NT2/D1 (cell line): ENCODE measurements around the gene MRPS11.
"Not testable (repeated sequence)": the region's sequence is repeated elsewhere in the genome, so short reads cannot be mapped to it uniquely, and the experiment has no call there.

Source experiments
- DNase-seq: peaks from one replicate; pipeline ENCODE4 v3.0.0-alpha.2; 2011; ENCODE audit warnings: low read depth, low spot score
- H3K27me3 ChIP-seq: 2 replicates; pipeline ENCODE4 v1.6.0; 2011; ENCODE audit warnings: mild to moderate bottlenecking; ENCODE audit not compliant: insufficient read length, insufficient read depth
- H3K36me3 ChIP-seq: 2 replicates; pipeline ENCODE4 v1.6.1; 2011; ENCODE audit warnings: mild to moderate bottlenecking, low read length, mixed read lengths; ENCODE audit not compliant: insufficient read depth, insufficient read length
- H3K4me1 ChIP-seq: 2 replicates; pipeline ENCODE4 v1.5.1; 2011; ENCODE audit not compliant: insufficient read depth, insufficient read length
- H3K4me3 ChIP-seq: 2 replicates; pipeline ENCODE4 v1.5.1; 2011; ENCODE audit warnings: low read depth; ENCODE audit not compliant: insufficient read length
- H3K9ac ChIP-seq: 2 replicates; pipeline ENCODE4 v1.6.0; 2011; ENCODE audit warnings: low read depth; ENCODE audit not compliant: insufficient read length
- H3K9me3 ChIP-seq: 2 replicates; pipeline ENCODE4 v1.5.1; 2011; ENCODE audit warnings: mild to moderate bottlenecking, low read length; ENCODE audit not compliant: insufficient read depth
- SUZ12 ChIP-seq: IDR thresholded peaks from 2 replicates; pipeline ENCODE4 v1.6.1; 2011; ENCODE audit not compliant: insufficient read length, insufficient read depth; ENCODE audit errors: extremely low read depth
- YY1 ChIP-seq: IDR thresholded peaks from 2 replicates; pipeline ENCODE4 v1.6.1; 2011; ENCODE audit not compliant: insufficient read length, insufficient read depth
- ZNF274 ChIP-seq: IDR thresholded peaks from 2 replicates; pipeline ENCODE4 v1.6.1; 2011; ENCODE audit warnings: mild to moderate bottlenecking, low read depth, low read length

MRPS11 gene

DNA sequence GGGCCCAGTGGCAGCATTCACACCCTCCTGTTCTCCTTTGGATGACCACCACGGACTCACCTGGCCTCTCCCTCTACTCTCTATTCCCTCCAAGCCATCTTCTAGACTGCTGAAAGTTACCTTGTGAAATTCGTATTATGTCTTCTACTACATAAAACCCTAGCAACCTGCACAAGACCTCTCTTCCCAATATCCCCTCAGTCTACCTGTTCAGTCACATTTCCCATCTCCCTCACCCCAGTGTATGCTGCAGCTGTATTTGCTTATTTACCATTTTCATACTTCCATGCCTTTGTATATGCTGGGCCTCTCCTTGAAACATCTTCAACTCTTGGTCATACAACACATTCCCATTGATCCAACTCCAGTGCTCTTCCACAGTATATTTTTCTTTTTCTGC is 43.7 kb downstream of the MRPS11 start:
- H3K4me3 ChIP-seq, result no peak overlapping the region
- no peak overlapping the region for H3K9ac ChIP-seq
- no peaks in the 10 kb centered on the region for H3K9me3 ChIP-seq
- no peaks in the 10 kb centered on the region for H3K4me1 ChIP-seq
- no peaks in the 10 kb centered on the region for H3K27me3 ChIP-seq
- no peak for DNase-seq
- H3K36me3 ChIP-seq, result peaks cover 29% of the 10 kb centered on the region
- no peak for TF ChIP-seq ZNF274
- TF ChIP-seq SUZ12, result no peak
- TF ChIP-seq YY1, result no peak

DNA sequence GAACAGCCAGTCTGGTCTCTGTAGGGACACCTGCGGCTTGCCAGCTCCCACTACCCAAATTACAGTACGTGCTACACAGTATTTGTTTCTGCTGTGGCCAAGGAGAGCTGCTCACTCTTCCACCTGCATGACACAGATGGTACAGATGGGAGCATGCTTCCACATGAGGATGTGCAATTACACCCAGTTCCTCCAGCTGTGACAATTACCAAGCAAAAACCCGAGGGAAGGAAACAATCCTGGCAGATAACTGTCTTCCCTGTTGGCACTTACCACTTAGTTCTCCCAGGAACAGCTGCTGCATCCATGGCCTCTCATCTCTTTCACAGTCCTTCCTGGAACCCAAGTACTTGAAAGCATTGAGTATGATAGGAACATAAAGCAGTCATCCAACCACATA is 44.6 kb downstream of the MRPS11 start:
- TF ChIP-seq SUZ12 (no peak), YY1 (no peak), ZNF274 (no peak)
- no peak overlapping the region for H3K9ac ChIP-seq
- no peak for DNase-seq
- peaks cover 35% of the 10 kb centered on the region for H3K36me3 ChIP-seq
- H3K27me3 ChIP-seq, result no peaks in the 10 kb centered on the region
- H3K4me3 ChIP-seq, result no peak overlapping the region
- no peaks in the 10 kb centered on the region for H3K4me1 ChIP-seq
- H3K9me3 ChIP-seq, result peaks cover 7% of the 10 kb centered on the region; the same call in 1 of the 2 replicates

DNA sequence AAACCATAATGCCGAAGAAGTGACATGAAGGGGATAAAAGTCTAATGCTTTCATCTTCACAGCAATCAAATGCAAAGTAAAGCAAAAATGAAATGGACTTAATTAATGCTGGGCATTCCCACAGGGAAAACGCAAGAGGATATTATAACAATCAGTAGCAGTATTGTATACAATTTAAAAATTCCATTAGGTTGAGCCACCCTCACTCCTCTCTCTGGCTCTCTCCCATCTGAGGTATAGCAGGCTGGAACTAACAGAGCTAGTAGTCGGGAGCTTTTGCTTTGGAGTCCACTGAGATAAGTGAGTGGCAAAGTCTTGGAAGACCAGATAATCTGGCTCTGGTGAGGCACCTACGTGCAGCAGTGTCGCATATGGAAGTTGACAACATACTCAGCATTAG is 45.1 kb downstream of the MRPS11 start:
- Histone ChIP-seq H3K36me3 (peaks cover 35% of the 10 kb centered on the region), H3K27me3 (no peaks in the 10 kb centered on the region), H3K9ac (no peak overlapping the region), H3K4me1 (no peaks in the 10 kb centered on the region), H3K4me3 (no peak overlapping the region), H3K9me3 (peaks cover 7% of the 10 kb centered on the region; the same call in 1 of the 2 replicates)
- TF ChIP-seq YY1 (no peak), SUZ12 (no peak), ZNF274 (no peak)
- no peak for DNase-seq

DNA sequence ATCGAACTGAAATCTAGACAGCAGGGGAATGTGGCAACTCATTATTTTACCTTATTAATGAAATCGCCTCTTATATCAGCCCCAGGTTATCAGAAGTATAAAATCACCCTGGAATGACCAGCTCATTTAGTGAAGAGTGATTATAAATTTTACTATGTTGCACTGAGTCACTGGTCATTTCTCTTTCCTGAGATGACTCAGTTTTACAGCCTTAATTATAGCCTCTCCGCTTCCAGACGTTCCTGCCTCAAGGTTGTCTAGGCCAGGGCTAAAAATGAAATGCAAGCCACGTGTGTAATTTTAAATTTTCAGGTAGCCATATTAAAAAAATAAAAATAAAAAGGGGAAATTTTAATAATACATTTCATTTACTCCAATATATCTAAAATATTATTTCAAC is 45.7 kb downstream of the MRPS11 start:
- peaks cover 33% of the 10 kb centered on the region for H3K36me3 ChIP-seq
- H3K4me1 ChIP-seq, result no peaks in the 10 kb centered on the region
- no peak overlapping the region for H3K9ac ChIP-seq
- H3K9me3 ChIP-seq, result peaks cover 7% of the 10 kb centered on the region; the same call in 1 of the 2 replicates
- TF ChIP-seq YY1 (no peak), ZNF274 (no peak), SUZ12 (no peak)
- no peaks in the 10 kb centered on the region for H3K27me3 ChIP-seq
- no peak overlapping the region for H3K4me3 ChIP-seq
- no peak for DNase-seq

DNA sequence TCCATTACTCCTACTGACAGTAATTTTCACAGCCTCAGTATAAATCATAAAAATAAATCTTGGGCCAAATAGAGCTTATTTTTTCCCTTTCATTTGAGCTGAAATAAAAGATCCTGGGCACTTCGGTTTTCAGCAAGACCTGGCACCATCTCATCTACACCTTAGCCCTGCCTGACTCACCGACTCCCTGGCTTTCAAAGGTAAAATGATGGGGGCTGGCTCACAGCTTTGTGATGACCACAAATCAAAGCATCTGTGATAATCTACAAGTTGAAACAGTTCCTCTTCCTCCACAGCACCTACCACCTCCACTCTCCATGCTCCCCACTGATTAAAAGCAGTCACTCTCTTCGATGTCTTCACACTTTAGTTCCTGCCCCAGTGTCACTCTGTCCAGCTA is 51.4 kb downstream of the MRPS11 start:
- Histone ChIP-seq H3K9ac (no peak overlapping the region), H3K36me3 (peaks cover 10% of the 10 kb centered on the region), H3K4me1 (no peaks in the 10 kb centered on the region), H3K9me3 (peaks cover 18% of the 10 kb centered on the region; the same call in 1 of the 2 replicates), H3K4me3 (no peak overlapping the region), H3K27me3 (no peaks in the 10 kb centered on the region)
- no peak for DNase-seq
- no peak for TF ChIP-seq SUZ12
- TF ChIP-seq ZNF274, result no peak
- TF ChIP-seq YY1, result no peak

DNA sequence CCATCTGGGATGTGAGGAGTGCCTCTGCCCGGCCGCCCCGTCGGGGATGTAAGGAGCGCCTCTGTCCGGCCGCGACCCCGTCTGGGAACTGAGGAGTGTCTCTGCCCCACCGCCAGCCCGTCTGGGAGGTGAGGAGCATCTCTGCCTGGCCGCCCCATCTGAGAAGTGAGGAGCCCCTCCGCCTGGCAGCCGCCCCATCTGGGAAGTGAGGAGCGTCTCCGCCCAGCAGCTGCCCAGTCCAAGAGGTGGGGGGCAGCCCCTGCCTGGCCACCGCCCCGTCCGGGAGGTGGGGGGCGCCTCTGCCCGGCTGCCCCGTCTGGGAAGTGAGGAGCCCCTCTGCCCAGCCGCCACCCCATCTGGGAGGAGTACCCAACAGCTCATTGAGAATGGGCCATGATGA is 56.6 kb downstream of the MRPS11 start:
- not testable (repeated sequence) for DNase-seq, H3K4me3 ChIP-seq, H3K4me1 ChIP-seq, H3K9ac ChIP-seq, H3K27me3 ChIP-seq
- Histone ChIP-seq H3K9me3 (peaks cover 29% of the 10 kb centered on the region), H3K36me3 (peaks cover 25% of the 10 kb centered on the region)

DNA sequence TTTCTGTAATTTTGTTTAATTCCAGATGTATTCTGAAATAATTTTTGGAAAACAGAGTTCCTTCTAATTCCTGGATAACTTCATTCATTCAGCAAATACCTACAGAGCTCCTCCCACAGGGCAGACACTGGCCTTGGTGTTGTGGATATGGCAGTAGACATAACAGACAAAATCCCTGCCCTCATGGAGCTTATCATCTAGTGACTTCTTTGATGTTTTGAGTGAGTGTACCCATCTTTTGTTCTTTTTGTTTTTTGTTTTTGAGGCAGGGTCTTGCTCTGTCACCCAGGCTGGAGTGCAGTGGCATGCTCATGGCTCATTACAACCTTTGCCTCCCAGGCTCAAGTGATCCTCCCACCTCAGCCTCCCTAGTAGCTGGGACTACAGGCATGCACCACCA is 57.9 kb downstream of the MRPS11 start:
- H3K4me3 ChIP-seq, result no peak overlapping the region
- H3K36me3 ChIP-seq, result peaks cover 32% of the 10 kb centered on the region
- peaks cover 29% of the 10 kb centered on the region for H3K9me3 ChIP-seq
- H3K4me1 ChIP-seq, result no peaks in the 10 kb centered on the region
- no peaks in the 10 kb centered on the region for H3K27me3 ChIP-seq
- H3K9ac ChIP-seq, result no peak overlapping the region
- DNase-seq, result no peak
- TF ChIP-seq SUZ12 (no peak), YY1 (no peak), ZNF274 (no peak)
